PFSK-1 (cell line): ENCODE data around the gene KCNMA1.

ENCODE experiments used
- FOXP2 ChIP-seq: optimal IDR thresholded peaks from 2 replicates; pipeline ENCODE3; 2011; ENCODE audit warnings: borderline replicate concordance, control low read depth, inconsistent platforms; ENCODE audit not compliant: insufficient read depth; ENCODE audit errors: extremely low read length, extremely low read depth
- POLR2AphosphoS5 ChIP-seq: IDR thresholded peaks from 2 replicates; pipeline ENCODE4 v1.6.1; 2012; ENCODE audit warnings: low read depth, mild to moderate bottlenecking, control low read depth, low read length, moderate library complexity
- SIN3A ChIP-seq: IDR thresholded peaks from 2 replicates; pipeline ENCODE4 v1.6.1; 2012; ENCODE audit warnings: mild to moderate bottlenecking, low read length, moderate library complexity, borderline replicate concordance; ENCODE audit not compliant: insufficient read depth
- TAF1 ChIP-seq: IDR thresholded peaks from 2 replicates; pipeline ENCODE4 v1.6.1; 2012; ENCODE audit warnings: low read length, control low read depth, borderline replicate concordance; ENCODE audit not compliant: insufficient read depth
- TF ChIP-seq, protein P1 (sequence below), 2 experiments: IDR thresholded peaks; 2 replicates each; pipeline versions ENCODE4 v1.6.1 to v1.8.0; 2011 to 2012; ENCODE audit warnings: low read depth in 2 of 2, low read length in 2 of 2, control low read depth in 1 of 2, inconsistent platforms in 1 of 2, mild to moderate bottlenecking in 1 of 2, moderate library complexity in 1 of 2; ENCODE audit not compliant: insufficient read depth in 1 of 2

Gene KCNMA1

DNA sequence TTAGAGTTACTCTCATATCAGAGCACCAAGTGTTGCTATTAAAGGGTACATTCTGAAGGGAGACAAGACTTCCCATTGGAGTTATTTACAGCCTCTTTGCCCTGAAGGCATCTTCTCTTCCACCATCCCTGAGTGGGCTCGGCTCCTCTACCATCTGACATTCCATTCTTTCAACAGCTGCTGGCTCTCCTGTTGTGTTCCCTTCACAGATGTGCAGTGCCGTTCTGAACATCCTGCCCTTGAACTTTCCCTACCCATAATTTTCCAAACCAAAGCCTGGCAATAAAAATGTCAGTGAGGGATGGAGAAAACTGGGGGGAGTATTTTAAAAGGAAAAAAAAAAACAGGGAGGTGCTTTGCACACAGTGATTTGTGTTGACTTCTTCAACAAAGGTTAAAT is 392.9 kb downstream of the KCNMA1 start:
- TF ChIP-seq SIN3A = no peak
- TF ChIP-seq, protein P1, sequence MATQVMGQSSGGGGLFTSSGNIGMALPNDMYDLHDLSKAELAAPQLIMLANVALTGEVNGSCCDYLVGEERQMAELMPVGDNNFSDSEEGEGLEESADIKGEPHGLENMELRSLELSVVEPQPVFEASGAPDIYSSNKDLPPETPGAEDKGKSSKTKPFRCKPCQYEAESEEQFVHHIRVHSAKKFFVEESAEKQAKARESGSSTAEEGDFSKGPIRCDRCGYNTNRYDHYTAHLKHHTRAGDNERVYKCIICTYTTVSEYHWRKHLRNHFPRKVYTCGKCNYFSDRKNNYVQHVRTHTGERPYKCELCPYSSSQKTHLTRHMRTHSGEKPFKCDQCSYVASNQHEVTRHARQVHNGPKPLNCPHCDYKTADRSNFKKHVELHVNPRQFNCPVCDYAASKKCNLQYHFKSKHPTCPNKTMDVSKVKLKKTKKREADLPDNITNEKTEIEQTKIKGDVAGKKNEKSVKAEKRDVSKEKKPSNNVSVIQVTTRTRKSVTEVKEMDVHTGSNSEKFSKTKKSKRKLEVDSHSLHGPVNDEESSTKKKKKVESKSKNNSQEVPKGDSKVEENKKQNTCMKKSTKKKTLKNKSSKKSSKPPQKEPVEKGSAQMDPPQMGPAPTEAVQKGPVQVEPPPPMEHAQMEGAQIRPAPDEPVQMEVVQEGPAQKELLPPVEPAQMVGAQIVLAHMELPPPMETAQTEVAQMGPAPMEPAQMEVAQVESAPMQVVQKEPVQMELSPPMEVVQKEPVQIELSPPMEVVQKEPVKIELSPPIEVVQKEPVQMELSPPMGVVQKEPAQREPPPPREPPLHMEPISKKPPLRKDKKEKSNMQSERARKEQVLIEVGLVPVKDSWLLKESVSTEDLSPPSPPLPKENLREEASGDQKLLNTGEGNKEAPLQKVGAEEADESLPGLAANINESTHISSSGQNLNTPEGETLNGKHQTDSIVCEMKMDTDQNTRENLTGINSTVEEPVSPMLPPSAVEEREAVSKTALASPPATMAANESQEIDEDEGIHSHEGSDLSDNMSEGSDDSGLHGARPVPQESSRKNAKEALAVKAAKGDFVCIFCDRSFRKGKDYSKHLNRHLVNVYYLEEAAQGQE (IDR thresholded peaks at IDR 0.05; ENCODE audit: insufficient read depth in 1 of 2, low read depth in 2 of 2, low read length in 2 of 2) = no peak

DNA sequence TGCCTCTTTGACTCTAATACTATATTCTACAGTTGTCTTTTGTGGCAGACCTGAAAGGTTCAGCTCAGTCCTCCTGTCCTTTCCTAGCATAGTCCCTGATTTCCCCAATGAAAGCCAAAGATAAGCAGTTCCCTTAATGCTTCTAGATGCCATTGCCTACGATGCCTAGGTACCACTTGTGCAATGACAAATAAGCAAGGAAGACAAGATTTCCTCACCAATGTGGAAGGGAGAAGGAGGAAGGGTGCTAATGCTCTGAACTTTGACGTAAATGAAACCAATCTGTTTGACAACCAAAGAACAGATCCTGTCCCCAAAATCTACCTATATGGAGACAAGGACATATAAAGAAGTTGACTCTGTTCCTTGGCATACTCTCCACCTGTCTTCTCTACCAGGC is 393.3 kb downstream of the KCNMA1 start:
- TF ChIP-seq FOXP2 = no peak
- TF ChIP-seq, protein P1 (IDR thresholded peaks at IDR 0.05; ENCODE audit: insufficient read depth in 1 of 2, low read depth in 2 of 2, low read length in 2 of 2) = no peak
- no peak for TF ChIP-seq POLR2AphosphoS5
- no peak for TF ChIP-seq SIN3A
- TF ChIP-seq TAF1 = no peak

GRCh38 chr10:77241350-77241725 is 396.3 kb downstream of the KCNMA1 start:
- TF ChIP-seq FOXP2 (no peak), SIN3A (no peak), TAF1 (no peak), POLR2AphosphoS5 (no peak)
- TF ChIP-seq, protein P1 (IDR thresholded peaks at IDR 0.05; ENCODE audit: insufficient read depth in 1 of 2, low read depth in 2 of 2, low read length in 2 of 2) = no peak

DNA sequence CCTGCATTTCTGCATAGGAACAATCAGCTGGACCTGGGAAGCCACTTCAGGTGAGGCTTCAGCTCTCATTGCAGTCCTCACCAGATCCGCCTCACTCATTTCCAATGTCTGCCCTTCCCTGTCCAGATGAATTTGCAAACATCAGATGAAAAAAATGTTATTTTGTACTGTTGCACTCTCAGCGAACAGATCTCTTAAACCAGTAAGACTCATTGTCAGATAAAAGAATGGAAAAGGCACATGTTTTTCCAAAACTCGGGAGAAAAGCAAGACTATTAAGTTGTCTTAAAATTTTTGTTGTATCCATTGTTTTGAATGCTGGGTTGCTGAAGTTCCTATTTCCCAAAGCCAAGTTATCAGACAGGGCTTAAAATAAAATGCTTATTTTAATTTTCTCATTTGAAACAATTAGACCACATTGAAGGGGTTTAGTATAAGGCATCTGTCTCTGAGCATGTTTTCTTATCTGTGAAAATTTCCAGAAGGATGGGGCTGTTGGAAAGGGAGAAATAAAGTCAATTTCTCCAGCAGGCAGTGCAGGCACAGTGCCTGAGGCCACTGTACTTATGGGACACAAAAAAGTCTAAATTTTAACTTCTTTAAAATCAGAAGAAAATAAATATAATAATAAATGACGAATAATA is 396.8 kb downstream of the KCNMA1 start:
- TF ChIP-seq, protein P1 (IDR thresholded peaks at IDR 0.05; ENCODE audit: insufficient read depth in 1 of 2, low read depth in 2 of 2, low read length in 2 of 2) = no peak

GRCh38 chr10:77240041-77240652 is 397.5 kb downstream of the KCNMA1 start:
- TF ChIP-seq TAF1 (no peak), FOXP2 (no peak), POLR2AphosphoS5 (no peak), SIN3A (no peak)
- TF ChIP-seq, protein P1 (IDR thresholded peaks at IDR 0.05; ENCODE audit: insufficient read depth in 1 of 2, low read depth in 2 of 2, low read length in 2 of 2) = no peak
